Kidney (tissue), 14 donors: ENCODE data around the gene ZFX. TPM values are rescaled to one million over a fixed set of nuclear protein-coding genes. Genes with fewer than 3 reads are reported as not detected.
A peak's percentile ranks its signal among the peaks of the same experiment; 100 is the strongest.

Source experiments
- DNase-seq, 5 donors: peaks; one replicate each; pipeline ENCODE4 v3.0.0-alpha.2; 2013 to 2020
- FAIRE-seq: peaks from 2 replicates; lab custom pipeline; 2012; peaks lifted over from hg19 to GRCh38; lab: Jason Lieb, UNC
- H3K27ac ChIP-seq, 2 donors: one replicate each; pipeline ENCODE4 v1.7.0; 2013; ENCODE audit warnings: low read depth in 2 of 2, low read length in 2 of 2, inconsistent platforms in 1 of 2
- H3K27me3 ChIP-seq: one replicate; pipeline ENCODE4 v1.7.1; 2013; ENCODE audit warnings: low read length, inconsistent platforms; ENCODE audit not compliant: control insufficient read depth, insufficient read depth
- H3K36me3 ChIP-seq, 3 donors: one replicate each; pipeline versions ENCODE4 v1.7.0 to v1.7.1; 2013; ENCODE audit warnings: low read length in 3 of 3, control low read depth in 1 of 3, inconsistent platforms in 1 of 3; ENCODE audit not compliant: insufficient read depth in 3 of 3, control insufficient read depth in 2 of 3
- H3K4me1 ChIP-seq, 3 donors: one replicate each; pipeline versions ENCODE4 v1.7.0 to v1.7.1; 2013; ENCODE audit warnings: low read length in 3 of 3, inconsistent platforms in 1 of 3, low read depth in 1 of 3; ENCODE audit not compliant: control insufficient read depth in 2 of 3, insufficient read depth in 2 of 3
- H3K4me3 ChIP-seq, 3 donors: one replicate each; pipeline versions ENCODE4 v1.7.0 to v1.8.1; 2013; ENCODE audit warnings: low read length in 3 of 3, control low read depth in 1 of 3, inconsistent platforms in 1 of 3
- H3K9ac ChIP-seq, 3 donors: one replicate each; pipeline versions ENCODE4 v1.7.0 to v1.7.1; 2013; ENCODE audit warnings: low read length in 3 of 3, control low read depth in 1 of 3, inconsistent platforms in 1 of 3
- H3K9me3 ChIP-seq, 3 donors: one replicate each; pipeline versions ENCODE4 v1.7.0 to v1.7.1; 2013; ENCODE audit warnings: low read length in 3 of 3, control low read depth in 1 of 3, inconsistent platforms in 1 of 3; ENCODE audit not compliant: control insufficient read depth in 2 of 3, insufficient read depth in 1 of 3
- intact Hi-C: fragments of 100-400 bp; cut with DNase I; formaldehyde crosslinking; loops from one replicate; pipeline ENCODE4 v1.11.1; 2022
- polyA plus RNA-seq: library from polyadenylated mRNA; stranded (reverse); fragments of 350-450 nt; fragmentation: Illumina TruSeq; extraction: RNeasy Lipid Tissue Mini Kit (QIAGEN cat#74804); gene quantifications from one replicate; pipeline ENCODE4 v1.2.3, GENCODE V29; 2014; ENCODE audit warnings: low read depth, low replicate concordance; ENCODE audit not compliant: insufficient read depth
- total RNA-seq: library from RNA; stranded (reverse); fragmentation: NEBNext Ultra II Directional; extraction: Animal tissue kit (Norgen Biotek cat#: 25700); gene quantifications from one replicate; pipeline ENCODE4 v1.2.1, GENCODE V29; 2021
- TF ChIP-seq, protein P1 (sequence below): IDR thresholded peaks from 3 replicates; pipeline ENCODE4 v1.5.1; 2012; ENCODE audit warnings: mild to moderate bottlenecking, moderate library complexity, borderline replicate concordance; ENCODE audit not compliant: insufficient read depth; ENCODE audit errors: extremely low read depth
- donor health status: control.
- donor health status: control.
- donor health status: control.
- donor health status: control.
- donor health status: control.
- donor health status: DM: yes; HTN: yes; CAD: no.
- donor health status: Normal renal cell carcinoma (clear cell type).

The ZFX gene
- total and polyA plus RNA-seq, 2 donors from 2014 or later, result 5.0 to 58.3 TPM

GRCh38 chrX:24113181-24113580, 36.3 kb upstream of the ZFX start:
- DNase-seq (no peak), FAIRE-seq (peak; percentile 37)
- H3K9ac ChIP-seq, result no peak overlapping the region
- no peaks in the 10 kb centered on the region for H3K4me1 ChIP-seq
- H3K27me3 ChIP-seq, result no peaks in the 10 kb centered on the region
- intact Hi-C loops, result no loop called here
- TF ChIP-seq, protein P1, sequence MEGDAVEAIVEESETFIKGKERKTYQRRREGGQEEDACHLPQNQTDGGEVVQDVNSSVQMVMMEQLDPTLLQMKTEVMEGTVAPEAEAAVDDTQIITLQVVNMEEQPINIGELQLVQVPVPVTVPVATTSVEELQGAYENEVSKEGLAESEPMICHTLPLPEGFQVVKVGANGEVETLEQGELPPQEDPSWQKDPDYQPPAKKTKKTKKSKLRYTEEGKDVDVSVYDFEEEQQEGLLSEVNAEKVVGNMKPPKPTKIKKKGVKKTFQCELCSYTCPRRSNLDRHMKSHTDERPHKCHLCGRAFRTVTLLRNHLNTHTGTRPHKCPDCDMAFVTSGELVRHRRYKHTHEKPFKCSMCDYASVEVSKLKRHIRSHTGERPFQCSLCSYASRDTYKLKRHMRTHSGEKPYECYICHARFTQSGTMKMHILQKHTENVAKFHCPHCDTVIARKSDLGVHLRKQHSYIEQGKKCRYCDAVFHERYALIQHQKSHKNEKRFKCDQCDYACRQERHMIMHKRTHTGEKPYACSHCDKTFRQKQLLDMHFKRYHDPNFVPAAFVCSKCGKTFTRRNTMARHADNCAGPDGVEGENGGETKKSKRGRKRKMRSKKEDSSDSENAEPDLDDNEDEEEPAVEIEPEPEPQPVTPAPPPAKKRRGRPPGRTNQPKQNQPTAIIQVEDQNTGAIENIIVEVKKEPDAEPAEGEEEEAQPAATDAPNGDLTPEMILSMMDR, result no peak
- H3K4me3 ChIP-seq, result no peak overlapping the region
- no peaks in the 10 kb centered on the region for H3K9me3 ChIP-seq
- H3K36me3 ChIP-seq, result no peaks in the 10 kb centered on the region
- H3K27ac ChIP-seq, result no peak overlapping the region

- Histone ChIP-seq H3K9me3 (peaks cover 0 to 1% (median 0%) of the 10 kb centered on the region in 3 donors), H3K27ac (no peak overlapping the region), H3K27me3 (no peaks in the 10 kb centered on the region), H3K4me3 (peak overlapping the region in 1 of 3 donors; percentile 42), H3K36me3 (no peaks in the 10 kb centered on the region), H3K4me1 (no peaks in the 10 kb centered on the region), H3K9ac (no peak overlapping the region)
- no peak for FAIRE-seq
- peak in 1 of 5 donors; percentile 26 for DNase-seq
- intact Hi-C loops, result no loop called here
- TF ChIP-seq, protein P1, result no peak
These were observed 32.3 kb upstream of the ZFX start for GRCh38 chrX:24117258-24117657.

- no peak for DNase-seq
- TF ChIP-seq, protein P1, result no peak
- FAIRE-seq, result no peak
These were observed 25.2 kb upstream of the ZFX start for GRCh38 chrX:24124244-24124799.

More at GRCh38 chrX:24124244-24124799, 25.2 kb upstream of the ZFX start:
- intact Hi-C loops, result no loop called here
- Histone ChIP-seq H3K9me3 (peaks cover 0 to 1% (median 0%) of the 10 kb centered on the region in 3 donors), H3K27ac (no peak overlapping the region), H3K36me3 (no peaks in the 10 kb centered on the region), H3K27me3 (no peaks in the 10 kb centered on the region), H3K4me3 (no peak overlapping the region), H3K4me1 (peaks cover 0 to 3% (median 3%) of the 10 kb centered on the region in 3 donors), H3K9ac (no peak overlapping the region)
